C4-2B (cell line): ENCODE measurements around the gene VWF.
"Not testable (repeated sequence)": the region's sequence is repeated elsewhere in the genome, so short reads cannot be mapped to it uniquely, and the experiment has no call there.

ENCODE experiments used
- H3K27ac ChIP-seq: fragments of 450-650 bp; 2 replicates; pipeline ENCODE4 v1.5.1; 2017
- CTCF ChIP-seq: fragments of 450-650 bp; conservative IDR thresholded peaks from 2 replicates; pipeline ENCODE4 v1.5.1; 2017; ENCODE audit warnings: mild to moderate bottlenecking
- ZFX ChIP-seq: fragments of 450-650 bp; IDR thresholded peaks from 2 replicates; pipeline ENCODE4 v1.6.1; 2017

VWF gene

GRCh38 chr12:6033546-6033945 is 90.9 kb downstream of the VWF start:
- no peak for TF ChIP-seq CTCF
- TF ChIP-seq ZFX = no peak
- H3K27ac ChIP-seq = no peak overlapping the region

- TF ChIP-seq CTCF (no peak), ZFX (no peak)
- H3K27ac ChIP-seq = no peak overlapping the region
Observed at GRCh38 chr12:6032726-6033125, 91.7 kb downstream of the VWF start.

GRCh38 chr12:6031001-6031400 is 93.5 kb downstream of the VWF start:
- no peak for TF ChIP-seq ZFX
- TF ChIP-seq CTCF = no peak
- no peak overlapping the region for H3K27ac ChIP-seq

GRCh38 chr12:6030081-6030480 is 94.4 kb downstream of the VWF start:
- H3K27ac ChIP-seq = no peak overlapping the region
- TF ChIP-seq CTCF (no peak), ZFX (no peak)

GRCh38 chr12:6029401-6029800 is 95.1 kb downstream of the VWF start:
- TF ChIP-seq ZFX = no peak
- no peak for TF ChIP-seq CTCF
- no peak overlapping the region for H3K27ac ChIP-seq

GRCh38 chr12:6026998-6027397 is 97.5 kb downstream of the VWF start:
- TF ChIP-seq CTCF (no peak), ZFX (no peak)
- H3K27ac ChIP-seq = no peak overlapping the region

- not testable (repeated sequence) for H3K27ac ChIP-seq
Observed at GRCh38 chr12:6025703-6026298, 98.7 kb downstream of the VWF start.

- peak overlapping the region; percentile 33 for H3K27ac ChIP-seq
Observed at GRCh38 chr12:6024066-6024465, 100.4 kb downstream of the VWF start.
